HFF-Myc (cell line): ENCODE results near the gene GPR3.
"Not testable (repeated sequence)": the region's sequence is repeated elsewhere in the genome, so short reads cannot be mapped to it uniquely, and the experiment has no call there.

Source experiments
- DNase-seq: peaks from one replicate; pipeline ENCODE4 v3.0.0-alpha.2; 2011; ENCODE audit warnings: low read depth; ENCODE audit errors: extremely low read depth
- H3K4me3 ChIP-seq: replicated peaks from 2 replicates; pipeline ENCODE4 v1.5.1; 2011; ENCODE audit warnings: low read depth, mild to moderate bottlenecking, control low read depth, low read length
- TF ChIP-seq, protein P1 (sequence below): IDR thresholded peaks from 2 replicates; pipeline ENCODE4 v1.5.1; 2012; ENCODE audit warnings: mild to moderate bottlenecking, low read depth, low read length, control low read depth; ENCODE audit errors: missing control alignments

The GPR3 gene

DNA sequence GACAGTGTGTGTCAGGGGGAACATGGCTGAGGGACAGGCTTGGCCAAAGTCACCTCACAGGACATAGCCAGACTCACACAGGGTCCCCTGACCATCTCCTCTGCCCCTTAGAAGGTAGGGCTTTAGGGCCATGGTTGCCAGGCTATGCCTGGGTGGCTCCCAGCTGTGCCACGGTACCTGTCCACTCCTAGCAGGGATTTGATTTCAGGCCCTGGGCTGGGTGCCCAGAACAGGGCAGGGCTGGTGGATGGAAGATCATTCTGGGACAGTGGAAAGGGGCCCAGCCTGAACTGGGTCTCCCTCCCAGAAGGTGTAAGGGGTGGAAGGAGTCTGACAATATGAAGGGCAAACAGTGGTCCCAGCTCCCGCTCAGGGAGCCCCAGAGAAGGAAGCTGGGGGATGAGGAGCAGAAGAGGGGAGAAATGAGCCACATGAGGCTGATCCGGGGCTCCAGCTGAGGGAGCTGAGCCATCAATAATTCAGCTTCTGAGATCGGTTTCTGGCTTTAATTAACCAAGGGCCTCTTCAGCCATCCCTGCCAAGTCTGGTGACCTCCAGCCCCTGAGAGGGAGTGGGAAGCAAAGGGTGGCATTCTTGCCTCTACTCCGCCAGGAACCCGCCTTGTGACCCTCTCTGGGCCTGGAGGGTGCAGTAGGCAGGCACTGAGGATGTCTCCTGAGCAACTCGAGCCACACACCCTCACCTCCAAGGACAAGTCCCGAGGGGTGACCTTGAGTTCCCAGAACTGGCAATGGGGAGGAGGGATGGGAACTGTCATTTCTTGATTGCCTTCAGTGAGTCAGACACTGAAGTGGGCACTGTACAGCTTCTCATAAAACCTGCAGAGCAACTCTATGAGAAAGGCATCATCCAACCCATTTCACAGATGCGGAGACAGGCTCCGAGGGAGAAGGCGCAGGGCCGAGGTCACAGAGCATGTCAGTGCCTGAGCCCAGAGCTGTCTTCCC is 11.4 kb upstream of the GPR3 start:
- TF ChIP-seq, protein P1, sequence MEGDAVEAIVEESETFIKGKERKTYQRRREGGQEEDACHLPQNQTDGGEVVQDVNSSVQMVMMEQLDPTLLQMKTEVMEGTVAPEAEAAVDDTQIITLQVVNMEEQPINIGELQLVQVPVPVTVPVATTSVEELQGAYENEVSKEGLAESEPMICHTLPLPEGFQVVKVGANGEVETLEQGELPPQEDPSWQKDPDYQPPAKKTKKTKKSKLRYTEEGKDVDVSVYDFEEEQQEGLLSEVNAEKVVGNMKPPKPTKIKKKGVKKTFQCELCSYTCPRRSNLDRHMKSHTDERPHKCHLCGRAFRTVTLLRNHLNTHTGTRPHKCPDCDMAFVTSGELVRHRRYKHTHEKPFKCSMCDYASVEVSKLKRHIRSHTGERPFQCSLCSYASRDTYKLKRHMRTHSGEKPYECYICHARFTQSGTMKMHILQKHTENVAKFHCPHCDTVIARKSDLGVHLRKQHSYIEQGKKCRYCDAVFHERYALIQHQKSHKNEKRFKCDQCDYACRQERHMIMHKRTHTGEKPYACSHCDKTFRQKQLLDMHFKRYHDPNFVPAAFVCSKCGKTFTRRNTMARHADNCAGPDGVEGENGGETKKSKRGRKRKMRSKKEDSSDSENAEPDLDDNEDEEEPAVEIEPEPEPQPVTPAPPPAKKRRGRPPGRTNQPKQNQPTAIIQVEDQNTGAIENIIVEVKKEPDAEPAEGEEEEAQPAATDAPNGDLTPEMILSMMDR: no peak

GRCh38 chr1:27381969-27382762 is 10.3 kb upstream of the GPR3 start:
- DNase-seq: no peak

More for the DNA sequence above, 11.4 kb upstream of the GPR3 start:
- no peak overlapping the region for H3K4me3 ChIP-seq
- no peak for DNase-seq

GRCh38 chr1:27383039-27383605 is 9.3 kb upstream of the GPR3 start, which contains the start of gene CD164L2:
TSS of gene CD164L2 (minus strand) at chr1:27383333. CDS start at chr1:27383239, 94 bp downstream.
- no peak for DNase-seq
- no peak within 1 kb of the TSS for H3K4me3 ChIP-seq
- TF ChIP-seq, protein P1: no peak

More at GRCh38 chr1:27381969-27382762, 10.3 kb upstream of the GPR3 start:
- TF ChIP-seq, protein P1: no peak
- no peak overlapping the region for H3K4me3 ChIP-seq

GRCh38 chr1:27383661-27384060 is 8.8 kb upstream of the GPR3 start:
- no peak overlapping the region for H3K4me3 ChIP-seq
- DNase-seq: no peak
- TF ChIP-seq, protein P1: no peak

GRCh38 chr1:27384797-27385196 is 7.6 kb upstream of the GPR3 start:
- DNase-seq, H3K4me3 ChIP-seq: not testable (repeated sequence)

- no peak for DNase-seq
These were observed 4.0 kb upstream of the GPR3 start for GRCh38 chr1:27388337-27389005.

More at GRCh38 chr1:27388337-27389005, 4.0 kb upstream of the GPR3 start:
- no peak overlapping the region for H3K4me3 ChIP-seq
- TF ChIP-seq, protein P1: peak; percentile 87
